ELF-1 (cell line): Measurements from ENCODE around the gene FAM78A.
A peak's percentile ranks its signal among the peaks of the same experiment; 100 is the strongest.
"Not testable (repeated sequence)": the region's sequence is repeated elsewhere in the genome, so short reads cannot be mapped to it uniquely, and the experiment has no call there.

ENCODE experiments used
- DNase-seq: peaks from one replicate; pipeline ENCODE4 v3.0.0-alpha.2; 2016; ENCODE audit warnings: low read depth, low spot score

Gene FAM78A

GRCh38 chr9:131281119-131281965, 5.0 kb upstream of the FAM78A start:
- no peak for DNase-seq

DNA sequence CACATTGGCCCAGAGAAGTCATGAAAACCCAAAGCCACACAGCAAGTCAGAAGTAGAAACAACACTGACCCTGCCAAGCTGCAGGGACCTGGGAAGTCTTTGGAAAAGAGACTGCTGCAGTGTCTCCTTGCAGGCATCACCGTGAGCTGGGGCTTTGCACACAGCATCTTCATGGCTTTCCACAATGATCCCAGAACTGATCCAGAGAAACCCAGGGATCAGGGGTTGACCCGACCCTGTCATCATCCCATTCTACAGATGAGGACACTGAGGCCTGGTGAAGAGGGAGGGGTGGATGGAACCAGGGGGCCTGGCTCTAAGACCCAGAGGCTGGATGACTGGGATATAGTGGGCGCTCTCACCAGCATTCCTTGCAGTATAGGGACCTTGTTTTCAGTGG, 4.3 kb upstream of the FAM78A start:
- no peak for DNase-seq

DNA sequence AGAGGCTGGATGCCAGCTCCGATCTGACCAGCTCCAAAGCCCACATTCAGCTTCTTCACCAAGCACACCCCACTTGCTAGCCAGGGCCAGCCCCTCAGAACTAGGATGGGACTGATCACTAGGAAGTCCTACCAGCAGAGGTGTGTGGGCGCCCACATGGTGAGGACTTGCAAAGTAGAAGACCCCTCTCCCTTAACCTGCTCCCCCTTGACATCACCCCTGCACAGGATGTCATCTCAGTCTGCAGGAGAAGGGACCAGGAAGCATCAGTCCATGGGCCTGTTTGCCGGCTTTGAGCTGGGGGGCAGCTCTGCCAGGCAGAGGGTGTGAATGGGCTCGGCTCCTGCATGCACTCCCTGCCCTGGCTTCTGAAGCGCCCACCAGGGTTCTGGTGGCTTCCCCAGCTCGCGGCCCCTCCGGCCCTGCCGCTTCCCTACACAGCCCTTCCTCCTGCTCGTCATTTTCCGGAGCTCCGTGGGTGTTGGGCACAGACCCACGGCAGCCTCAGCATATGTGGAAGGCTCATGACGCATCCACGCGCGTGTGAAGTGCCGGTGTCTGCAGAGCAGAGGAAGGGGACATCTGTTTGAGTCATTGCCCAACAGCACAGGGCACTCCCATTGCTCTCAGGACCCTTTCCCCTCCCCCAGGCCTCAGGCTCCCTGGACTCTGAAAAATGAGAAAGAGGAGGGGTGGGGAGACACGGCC, 3.7 kb upstream of the FAM78A start:
- no peak for DNase-seq

GRCh38 chr9:131279196-131279862, 3.0 kb upstream of the FAM78A start:
- no peak for DNase-seq

DNA sequence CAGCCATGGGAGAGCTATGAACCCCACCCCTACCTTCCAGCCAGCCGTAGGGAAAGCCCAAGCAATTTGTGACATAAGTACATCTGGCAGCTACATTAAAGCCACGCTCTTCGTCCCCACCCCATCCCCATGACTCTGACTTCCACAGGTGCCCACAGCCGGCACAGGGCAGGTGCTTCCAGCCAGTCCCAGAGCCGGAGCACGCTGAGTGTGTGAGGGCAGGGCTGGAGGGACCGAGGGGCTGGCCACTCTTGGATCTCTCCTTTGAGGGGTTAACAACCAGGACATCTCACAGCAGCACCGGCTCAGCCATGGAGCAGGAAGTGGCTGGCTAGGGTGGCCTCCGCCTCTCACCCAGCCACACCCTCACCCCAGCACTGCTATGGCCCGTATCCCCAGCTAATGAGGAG, 2.4 kb upstream of the FAM78A start:
- no peak for DNase-seq

DNA sequence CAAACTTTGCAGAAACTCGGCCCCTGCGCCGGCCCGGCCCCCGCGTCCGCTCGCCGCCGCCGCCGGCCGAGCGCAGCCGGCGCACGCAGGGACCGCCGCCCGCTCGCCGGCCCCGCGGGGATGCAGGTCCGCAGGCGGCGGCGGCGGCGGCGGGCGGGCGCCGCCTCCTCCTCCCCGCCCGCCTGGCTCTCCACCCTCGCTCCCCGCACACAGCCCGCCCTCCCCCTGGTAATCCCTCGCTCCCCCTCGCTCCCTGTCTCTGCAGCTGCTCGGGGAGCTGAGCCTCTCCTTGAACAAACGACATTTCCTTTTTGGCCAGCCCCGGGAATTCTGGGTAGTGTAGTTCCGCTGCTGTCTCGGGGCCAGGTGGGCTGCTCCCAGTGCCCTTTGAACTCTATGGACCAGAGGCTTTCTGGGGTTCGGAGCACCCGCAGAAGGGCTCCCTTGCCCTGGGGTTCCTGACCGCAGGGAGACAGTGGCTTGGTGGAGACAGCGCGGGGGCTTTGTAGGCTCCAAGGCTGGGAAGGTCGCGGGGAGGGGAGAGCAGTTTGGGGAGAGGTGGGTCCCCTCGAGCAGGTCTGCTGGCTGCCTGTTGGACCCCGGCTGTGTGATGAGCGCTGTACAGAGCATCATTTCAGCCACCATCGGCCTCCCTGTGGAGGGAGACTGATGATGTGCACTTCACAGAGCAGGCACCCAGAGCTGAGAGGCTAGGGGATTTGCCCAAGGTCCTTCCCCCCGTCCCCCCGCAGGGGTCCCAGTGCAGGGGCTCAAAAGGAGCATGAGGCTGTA, 1.8 kb upstream of the FAM78A start:
- peak; percentile 69 for DNase-seq

- DNase-seq: no peak
Observed at GRCh38 chr9:131277287-131277909, 1.1 kb upstream of the FAM78A start.

GRCh38 chr9:131276891-131277286, 579 bp upstream of the FAM78A start:
- no peak for DNase-seq

- peak; percentile 61 for DNase-seq
Observed at GRCh38 chr9:131275332-131276093, 797 bp downstream of the FAM78A start.

GRCh38 chr9:131274674-131275331, 1.5 kb downstream of the FAM78A start:
- DNase-seq: no peak

- no peak for DNase-seq
Observed at GRCh38 chr9:131273856-131274673, 2.2 kb downstream of the FAM78A start.

DNA sequence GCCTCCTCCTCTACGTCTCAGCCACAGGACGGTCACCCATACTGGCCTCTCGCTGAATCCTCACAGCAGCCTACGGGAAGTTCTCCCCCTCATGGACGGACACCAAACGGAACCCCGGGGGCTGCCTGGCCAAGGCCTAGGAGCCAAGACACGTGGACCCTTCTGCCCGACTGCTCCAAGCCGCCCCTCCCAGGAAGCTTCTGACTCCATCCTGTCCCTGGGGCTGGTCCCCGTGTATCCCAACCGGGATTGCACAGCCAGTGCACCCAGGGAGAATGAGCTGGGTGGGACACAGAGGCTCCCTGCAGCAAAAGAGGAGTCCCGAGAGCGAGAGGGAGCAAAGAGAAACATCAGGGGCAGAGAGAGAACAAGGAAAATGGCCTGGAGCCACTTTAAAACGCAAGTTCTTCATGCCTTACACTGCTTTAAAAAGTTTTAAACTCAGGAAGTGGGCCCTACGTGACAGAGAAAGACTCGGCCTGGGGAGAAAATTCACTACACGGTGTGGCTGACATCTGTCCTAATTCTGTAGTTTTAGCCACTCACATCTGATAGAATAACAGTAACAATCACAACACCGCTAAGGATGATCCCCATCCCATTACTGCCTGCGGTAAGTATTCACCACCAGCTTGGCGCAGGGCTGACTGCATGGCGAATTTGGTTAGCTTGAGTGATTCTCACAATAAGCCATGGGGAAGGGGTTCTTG, 3.0 kb downstream of the FAM78A start:
- DNase-seq: no peak

- no peak for DNase-seq
Observed at GRCh38 chr9:131272212-131272611, 4.1 kb downstream of the FAM78A start.

DNA sequence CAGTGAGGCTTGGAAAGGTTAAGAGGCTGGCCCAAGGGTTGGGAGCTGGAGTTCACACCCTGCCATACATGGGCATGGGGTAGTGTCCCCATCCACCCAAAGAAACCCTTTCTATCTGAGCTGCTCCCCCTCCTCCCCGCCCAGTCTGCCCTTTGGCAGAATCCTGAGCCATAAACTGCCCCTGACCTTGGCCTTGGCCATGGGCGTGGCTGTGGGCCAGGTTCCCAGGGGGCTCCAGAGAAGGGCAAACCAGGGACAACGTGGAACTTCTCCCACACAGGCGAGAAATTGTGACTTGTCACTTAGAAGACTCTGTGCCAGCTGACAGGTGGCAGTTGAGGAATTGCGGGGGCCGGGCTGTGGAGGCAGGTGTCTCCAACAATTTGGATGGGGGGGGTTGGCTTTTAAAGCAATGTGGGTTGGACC, 4.8 kb downstream of the FAM78A start:
- no peak for DNase-seq

DNA sequence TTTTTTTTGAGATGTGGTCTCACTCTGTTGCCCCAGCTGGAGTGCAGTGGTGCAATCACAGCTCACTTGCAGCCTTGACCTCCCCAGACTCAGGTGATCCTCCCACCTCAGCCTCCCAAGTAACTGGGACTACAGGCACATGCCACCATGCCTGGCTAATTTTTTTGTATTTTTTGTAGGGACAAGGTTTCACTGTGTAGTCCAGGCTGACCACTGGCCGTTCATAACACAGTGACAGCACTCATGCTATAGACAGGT, 5.4 kb downstream of the FAM78A start:
- DNase-seq: not testable (repeated sequence)

GRCh38 chr9:131270171-131271015, 5.9 kb downstream of the FAM78A start:
- no peak for DNase-seq
